GM23338 (cell line): ENCODE results near the gene SYCP2. TPM values are rescaled to one million over a fixed set of nuclear protein-coding genes. Genes with fewer than 3 reads are reported as not detected.

Experiments used
- ATAC-seq: fragments of 200-7000 bp; cut with Tn5 transposase; 3 replicates; pipeline ENCODE4 v1.9.1; 2020
- DNase-seq: peaks from one replicate; pipeline ENCODE4 v3.0.0-alpha.2; 2015; ENCODE audit warnings: low spot score
- H2AFZ ChIP-seq: fragments of 200-600 bp; sonication (generic); 2 replicates; pipeline ENCODE4 v1.8.0; 2016; ENCODE audit warnings: antibody characterized with exemption, mild to moderate bottlenecking, moderate library complexity
- H3F3A ChIP-seq: fragments of 200-600 bp; sonication (generic); replicated peaks from 2 replicates; pipeline ENCODE4 v1.8.0; 2017; ENCODE audit warnings: antibody characterized with exemption, mixed run types, low read depth
- H3K27ac ChIP-seq: fragments of 200-600 bp; sonication (generic); 2 replicates; pipeline ENCODE4 v1.6.1; 2016; ENCODE audit warnings: low read depth
- H3K27me3 ChIP-seq: fragments of 200-600 bp; sonication (generic); 2 replicates; pipeline ENCODE4 v1.8.0; 2016; ENCODE audit warnings: mild to moderate bottlenecking, mixed run types, moderate library complexity; ENCODE audit not compliant: insufficient read depth
- H3K36me3 ChIP-seq: fragments of 200-600 bp; sonication (generic); 2 replicates; pipeline ENCODE4 v1.8.0; 2016; ENCODE audit warnings: mild to moderate bottlenecking; ENCODE audit not compliant: insufficient read depth
- H3K4me1 ChIP-seq: fragments of 200-600 bp; sonication (generic); 2 replicates; pipeline ENCODE4 v1.8.0; 2016; ENCODE audit warnings: mild to moderate bottlenecking, moderate library complexity; ENCODE audit not compliant: insufficient read depth
- H3K4me2 ChIP-seq: fragments of 200-600 bp; sonication (generic); 2 replicates; pipeline ENCODE4 v1.7.1; 2017; ENCODE audit warnings: mixed run types
- H3K4me3 ChIP-seq: fragments of 200-600 bp; sonication (generic); 2 replicates; pipeline ENCODE4 v1.6.1; 2016; ENCODE audit warnings: mixed run types
- H3K79me2 ChIP-seq: fragments of 200-600 bp; sonication (generic); replicated peaks from 2 replicates; pipeline ENCODE4 v1.8.0; 2017; ENCODE audit warnings: mild to moderate bottlenecking; ENCODE audit not compliant: insufficient read depth
- H3K9me2 ChIP-seq: fragments of 200-600 bp; sonication (generic); 2 replicates; pipeline ENCODE4 v1.8.0; 2017; ENCODE audit not compliant: insufficient read depth
- H4K20me1 ChIP-seq: fragments of 200-600 bp; sonication (generic); replicated peaks from 2 replicates; pipeline ENCODE4 v1.8.0; 2017; ENCODE audit warnings: mild to moderate bottlenecking; ENCODE audit not compliant: insufficient read depth
- H3K27ac Mint-ChIP-seq: 2 replicates; pipeline ENCODE4 v1.8.0; 2020; ENCODE audit warnings: inconsistent platforms, mild to moderate bottlenecking, moderate library complexity, mixed read lengths
- H3K27me3 Mint-ChIP-seq: 3 replicates; pipeline ENCODE4 v1.8.0; 2022; ENCODE audit warnings: low read depth, mild to moderate bottlenecking, moderate library complexity, mixed read lengths, inconsistent platforms; ENCODE audit not compliant: insufficient read depth, poor library complexity
- H3K36me3 Mint-ChIP-seq: 3 replicates; pipeline ENCODE4 v1.8.0; 2021; ENCODE audit warnings: low read depth, mild to moderate bottlenecking, inconsistent platforms, moderate library complexity, mixed read lengths
- H3K4me1 Mint-ChIP-seq: 3 replicates; pipeline ENCODE4 v1.8.0; 2020; ENCODE audit warnings: mild to moderate bottlenecking, inconsistent platforms, mixed read lengths
- H3K4me3 Mint-ChIP-seq: 3 replicates; pipeline ENCODE4 v1.8.0; 2021; ENCODE audit warnings: moderate library complexity, mild to moderate bottlenecking, inconsistent platforms, mixed read lengths
- H3K9me3 Mint-ChIP-seq: 3 replicates; pipeline ENCODE4 v1.8.0; 2020; ENCODE audit warnings: moderate library complexity, mild to moderate bottlenecking, inconsistent platforms, mixed read lengths
- CTCF ChIP-seq, 2 experiments: fragments of 200-600 bp in 1 of 2; sonication (generic) in 1 of 2; conservative IDR thresholded peaks; 2 replicates each; pipeline versions ENCODE4 v1.5.1 to v1.6.1; 2016 to 2017; ENCODE audit warnings: antibody characterized with exemption in 2 of 2, low read depth in 2 of 2, mild to moderate bottlenecking in 2 of 2, moderate library complexity in 1 of 2
- EZH2 ChIP-seq: fragments of 200-600 bp; sonication (generic); IDR thresholded peaks from one replicate; pipeline ENCODE4 v1.8.0; 2017; ENCODE audit warnings: antibody characterized with exemption, mild to moderate bottlenecking, low read depth; ENCODE audit not compliant: unreplicated experiment
- JUNB ChIP-seq: IDR thresholded peaks from one replicate; pipeline ENCODE4 v1.6.1; 2016; ENCODE audit warnings: antibody characterized with exemption; ENCODE audit not compliant: unreplicated experiment
- POLR2AphosphoS5 ChIP-seq: IDR thresholded peaks from 2 replicates; pipeline ENCODE4 v1.6.1; 2016; ENCODE audit warnings: antibody characterized with exemption, low read depth
- STAT1 ChIP-seq: IDR thresholded peaks from one replicate; pipeline ENCODE4 v1.6.1; 2016; ENCODE audit warnings: antibody characterized with exemption; ENCODE audit not compliant: unreplicated experiment
- ZNF331 ChIP-seq: fragments of 250-450 bp; sonication (Bioruptor Pico); IDR thresholded peaks from 2 replicates; pipeline ENCODE4 v1.5.0; 2020; ENCODE audit warnings: low read depth, mild to moderate bottlenecking, moderate library complexity
- polyA plus RNA-seq: library from polyadenylated mRNA; unstranded; fragments of >200 nt; fragmentation: Nextera tagmentation; extraction: Ambion mirVana; gene quantifications from 2 replicates; pipeline ENCODE4 v1.2.1, GENCODE V29; 2016
- total RNA-seq: library from RNA; depleted of rRNA; stranded (reverse); fragments of >200 nt; shearing (Covaris generic); gene quantifications from 2 replicates; pipeline ENCODE4 v1.2.3, GENCODE V29; 2014
- TF ChIP-seq, protein P1 (sequence below): fragments of 250-450 bp; sonication (Bioruptor Pico); IDR thresholded peaks from 2 replicates; pipeline ENCODE4 v1.5.0; 2020; ENCODE audit warnings: mild to moderate bottlenecking, moderate library complexity
- TF ChIP-seq, protein P2 (sequence below): IDR thresholded peaks from one replicate; pipeline ENCODE4 v1.6.1; 2018; ENCODE audit warnings: antibody characterized with exemption; ENCODE audit not compliant: unreplicated experiment

The SYCP2 gene
- total and polyA plus RNA-seq, 2 experiments from 2014 or later = 0.50 to 2.1 TPM

- H3K36me3 ChIP-seq = no peaks in the 10 kb centered on the region
- Mint-ChIP-seq H3K9me3 (no peaks in the 10 kb centered on the region), H3K4me3 (no peak overlapping the region), H3K27ac (no peak overlapping the region; the same call in 1 of the 2 replicates), H3K4me1 (no peaks in the 10 kb centered on the region; the same call in 2 of the 3 replicates), H3K36me3 (no peaks in the 10 kb centered on the region), H3K27me3 (peaks cover 16% of the 10 kb centered on the region)
- H2AFZ ChIP-seq = no peak overlapping the region
- H3K4me1 ChIP-seq = no peaks in the 10 kb centered on the region
- no peaks in the 10 kb centered on the region for H3K27me3 ChIP-seq
- no peak overlapping the region for H3K4me3 ChIP-seq
- no peaks in the 10 kb centered on the region for H3F3A ChIP-seq
- no peaks in the 10 kb centered on the region for H3K79me2 ChIP-seq
- DNase-seq (no peak), ATAC-seq (no peak)
- no peak overlapping the region for H3K27ac ChIP-seq
- no peaks in the 10 kb centered on the region; the same call in 1 of the 2 replicates for H3K9me2 ChIP-seq
- H3K4me2 ChIP-seq = no peak overlapping the region
- H4K20me1 ChIP-seq = no peaks in the 10 kb centered on the region
- TF ChIP-seq STAT1 (no peak), ZNF331 (CRISPR knock-in tag) (no peak), CTCF (conservative IDR thresholded peaks at IDR 0.05; ENCODE audit: low read depth in 2 of 2) (no peak), EZH2 (no peak), POLR2AphosphoS5 (no peak), JUNB (no peak)
- TF ChIP-seq, protein P1, sequence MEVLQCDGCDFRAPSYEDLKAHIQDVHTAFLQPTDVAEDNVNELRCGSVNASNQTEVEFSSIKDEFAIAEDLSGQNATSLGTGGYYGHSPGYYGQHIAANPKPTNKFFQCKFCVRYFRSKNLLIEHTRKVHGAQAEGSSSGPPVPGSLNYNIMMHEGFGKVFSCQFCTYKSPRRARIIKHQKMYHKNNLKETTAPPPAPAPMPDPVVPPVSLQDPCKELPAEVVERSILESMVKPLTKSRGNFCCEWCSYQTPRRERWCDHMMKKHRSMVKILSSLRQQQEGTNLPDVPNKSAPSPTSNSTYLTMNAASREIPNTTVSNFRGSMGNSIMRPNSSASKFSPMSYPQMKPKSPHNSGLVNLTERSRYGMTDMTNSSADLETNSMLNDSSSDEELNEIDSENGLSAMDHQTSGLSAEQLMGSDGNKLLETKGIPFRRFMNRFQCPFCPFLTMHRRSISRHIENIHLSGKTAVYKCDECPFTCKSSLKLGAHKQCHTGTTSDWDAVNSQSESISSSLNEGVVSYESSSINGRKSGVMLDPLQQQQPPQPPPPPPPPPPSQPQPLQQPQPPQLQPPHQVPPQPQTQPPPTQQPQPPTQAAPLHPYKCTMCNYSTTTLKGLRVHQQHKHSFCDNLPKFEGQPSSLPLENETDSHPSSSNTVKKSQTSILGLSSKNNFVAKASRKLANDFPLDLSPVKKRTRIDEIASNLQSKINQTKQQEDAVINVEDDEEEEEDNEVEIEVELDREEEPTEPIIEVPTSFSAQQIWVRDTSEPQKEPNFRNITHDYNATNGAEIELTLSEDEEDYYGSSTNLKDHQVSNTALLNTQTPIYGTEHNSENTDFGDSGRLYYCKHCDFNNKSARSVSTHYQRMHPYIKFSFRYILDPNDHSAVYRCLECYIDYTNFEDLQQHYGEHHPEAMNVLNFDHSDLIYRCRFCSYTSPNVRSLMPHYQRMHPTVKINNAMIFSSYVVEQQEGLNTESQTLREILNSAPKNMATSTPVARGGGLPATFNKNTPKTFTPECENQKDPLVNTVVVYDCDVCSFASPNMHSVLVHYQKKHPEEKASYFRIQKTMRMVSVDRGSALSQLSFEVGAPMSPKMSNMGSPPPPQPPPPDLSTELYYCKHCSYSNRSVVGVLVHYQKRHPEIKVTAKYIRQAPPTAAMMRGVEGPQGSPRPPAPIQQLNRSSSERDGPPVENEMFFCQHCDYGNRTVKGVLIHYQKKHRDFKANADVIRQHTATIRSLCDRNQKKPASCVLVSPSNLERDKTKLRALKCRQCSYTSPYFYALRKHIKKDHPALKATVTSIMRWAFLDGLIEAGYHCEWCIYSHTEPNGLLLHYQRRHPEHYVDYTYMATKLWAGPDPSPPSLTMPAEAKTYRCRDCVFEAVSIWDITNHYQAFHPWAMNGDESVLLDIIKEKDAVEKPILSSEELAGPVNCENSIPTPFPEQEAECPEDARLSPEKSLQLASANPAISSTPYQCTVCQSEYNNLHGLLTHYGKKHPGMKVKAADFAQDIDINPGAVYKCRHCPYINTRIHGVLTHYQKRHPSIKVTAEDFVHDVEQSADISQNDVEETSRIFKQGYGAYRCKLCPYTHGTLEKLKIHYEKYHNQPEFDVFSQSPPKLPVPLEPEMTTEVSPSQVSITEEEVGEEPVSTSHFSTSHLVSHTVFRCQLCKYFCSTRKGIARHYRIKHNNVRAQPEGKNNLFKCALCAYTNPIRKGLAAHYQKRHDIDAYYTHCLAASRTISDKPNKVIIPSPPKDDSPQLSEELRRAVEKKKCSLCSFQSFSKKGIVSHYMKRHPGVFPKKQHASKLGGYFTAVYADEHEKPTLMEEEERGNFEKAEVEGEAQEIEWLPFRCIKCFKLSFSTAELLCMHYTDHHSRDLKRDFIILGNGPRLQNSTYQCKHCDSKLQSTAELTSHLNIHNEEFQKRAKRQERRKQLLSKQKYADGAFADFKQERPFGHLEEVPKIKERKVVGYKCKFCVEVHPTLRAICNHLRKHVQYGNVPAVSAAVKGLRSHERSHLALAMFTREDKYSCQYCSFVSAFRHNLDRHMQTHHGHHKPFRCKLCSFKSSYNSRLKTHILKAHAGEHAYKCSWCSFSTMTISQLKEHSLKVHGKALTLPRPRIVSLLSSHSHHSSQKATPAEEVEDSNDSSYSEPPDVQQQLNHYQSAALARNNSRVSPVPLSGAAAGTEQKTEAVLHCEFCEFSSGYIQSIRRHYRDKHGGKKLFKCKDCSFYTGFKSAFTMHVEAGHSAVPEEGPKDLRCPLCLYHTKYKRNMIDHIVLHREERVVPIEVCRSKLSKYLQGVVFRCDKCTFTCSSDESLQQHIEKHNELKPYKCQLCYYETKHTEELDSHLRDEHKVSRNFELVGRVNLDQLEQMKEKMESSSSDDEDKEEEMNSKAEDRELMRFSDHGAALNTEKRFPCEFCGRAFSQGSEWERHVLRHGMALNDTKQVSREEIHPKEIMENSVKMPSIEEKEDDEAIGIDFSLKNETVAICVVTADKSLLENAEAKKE (CRISPR knock-in tag) = no peak
- TF ChIP-seq, protein P2, sequence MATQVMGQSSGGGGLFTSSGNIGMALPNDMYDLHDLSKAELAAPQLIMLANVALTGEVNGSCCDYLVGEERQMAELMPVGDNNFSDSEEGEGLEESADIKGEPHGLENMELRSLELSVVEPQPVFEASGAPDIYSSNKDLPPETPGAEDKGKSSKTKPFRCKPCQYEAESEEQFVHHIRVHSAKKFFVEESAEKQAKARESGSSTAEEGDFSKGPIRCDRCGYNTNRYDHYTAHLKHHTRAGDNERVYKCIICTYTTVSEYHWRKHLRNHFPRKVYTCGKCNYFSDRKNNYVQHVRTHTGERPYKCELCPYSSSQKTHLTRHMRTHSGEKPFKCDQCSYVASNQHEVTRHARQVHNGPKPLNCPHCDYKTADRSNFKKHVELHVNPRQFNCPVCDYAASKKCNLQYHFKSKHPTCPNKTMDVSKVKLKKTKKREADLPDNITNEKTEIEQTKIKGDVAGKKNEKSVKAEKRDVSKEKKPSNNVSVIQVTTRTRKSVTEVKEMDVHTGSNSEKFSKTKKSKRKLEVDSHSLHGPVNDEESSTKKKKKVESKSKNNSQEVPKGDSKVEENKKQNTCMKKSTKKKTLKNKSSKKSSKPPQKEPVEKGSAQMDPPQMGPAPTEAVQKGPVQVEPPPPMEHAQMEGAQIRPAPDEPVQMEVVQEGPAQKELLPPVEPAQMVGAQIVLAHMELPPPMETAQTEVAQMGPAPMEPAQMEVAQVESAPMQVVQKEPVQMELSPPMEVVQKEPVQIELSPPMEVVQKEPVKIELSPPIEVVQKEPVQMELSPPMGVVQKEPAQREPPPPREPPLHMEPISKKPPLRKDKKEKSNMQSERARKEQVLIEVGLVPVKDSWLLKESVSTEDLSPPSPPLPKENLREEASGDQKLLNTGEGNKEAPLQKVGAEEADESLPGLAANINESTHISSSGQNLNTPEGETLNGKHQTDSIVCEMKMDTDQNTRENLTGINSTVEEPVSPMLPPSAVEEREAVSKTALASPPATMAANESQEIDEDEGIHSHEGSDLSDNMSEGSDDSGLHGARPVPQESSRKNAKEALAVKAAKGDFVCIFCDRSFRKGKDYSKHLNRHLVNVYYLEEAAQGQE = no peak
These were observed 117.2 kb downstream of the SYCP2 start for GRCh38 chr20:59816146-59816738.
